ENCODE data around the gene IL22RA1. TPM values are rescaled to one million over a fixed set of nuclear protein-coding genes. Genes with fewer than 3 reads are reported as not detected.

IL22RA1 gene
- total RNA-seq, 1 donor from 2014 or later, result not detected

- no peaks in the 10 kb centered on the region for H3K4me1 ChIP-seq
- H3K27ac ChIP-seq, result no peak overlapping the region
- Mint-ChIP-seq H3K4me1 (no peaks in the 10 kb centered on the region), H3K36me3 (no peaks in the 10 kb centered on the region), H3K4me3 (no peak overlapping the region), H3K27ac (no peak overlapping the region), H3K27me3 (ENCODE audit: insufficient read depth, low read depth) (peaks cover 6% of the 10 kb centered on the region), H3K9me3 (no peaks in the 10 kb centered on the region)
- H3K36me3 ChIP-seq, result no peaks in the 10 kb centered on the region
- no peaks in the 10 kb centered on the region for H3K9me3 ChIP-seq (ENCODE audit: low read depth)
- TF ChIP-seq CTCF (IDR thresholded peaks at IDR 0.05) (no peak), EZH2phosphoT487 (IDR thresholded peaks at IDR 0.05) (no peak), EZH2 (IDR thresholded peaks at IDR 0.05) (no peak)
- H3K4me3 ChIP-seq, result no peak overlapping the region
- H3K79me2 ChIP-seq (ENCODE audit: low read depth), result no peaks in the 10 kb centered on the region
- H3K9ac ChIP-seq, result no peak overlapping the region
- H3K4me2 ChIP-seq, result no peak overlapping the region
- DNase-seq (ENCODE audit: low spot score), result no peak
- no peaks in the 10 kb centered on the region for H3F3A ChIP-seq (ENCODE audit: low read depth)
- no peaks in the 10 kb centered on the region for H4K20me1 ChIP-seq (ENCODE audit: low read depth)
- no peak overlapping the region for H2AFZ ChIP-seq (replicated peaks)
- H3K27me3 ChIP-seq, result no peaks in the 10 kb centered on the region
These were observed 29.7 kb upstream of the IL22RA1 start for GRCh38 chr1:24172598-24172997.

- Histone ChIP-seq H3F3A (ENCODE audit: low read depth) (no peaks in the 10 kb centered on the region), H3K27ac (no peak overlapping the region), H3K4me2 (no peak overlapping the region), H3K4me3 (no peak overlapping the region), H3K79me2 (ENCODE audit: low read depth) (no peaks in the 10 kb centered on the region), H3K36me3 (no peaks in the 10 kb centered on the region), H2AFZ (replicated peaks) (no peak overlapping the region), H3K4me1 (no peaks in the 10 kb centered on the region), H4K20me1 (ENCODE audit: low read depth) (no peaks in the 10 kb centered on the region), H3K27me3 (no peaks in the 10 kb centered on the region), H3K9me3 (ENCODE audit: low read depth) (no peaks in the 10 kb centered on the region), H3K9ac (no peak overlapping the region)
- Mint-ChIP-seq H3K4me1 (peaks cover 3% of the 10 kb centered on the region), H3K36me3 (no peaks in the 10 kb centered on the region), H3K27ac (no peak overlapping the region), H3K9me3 (no peaks in the 10 kb centered on the region), H3K27me3 (ENCODE audit: insufficient read depth, low read depth) (peaks cover 5% of the 10 kb centered on the region), H3K4me3 (no peak overlapping the region)
- no peak for TF ChIP-seq EZH2 (IDR thresholded peaks at IDR 0.05)
- TF ChIP-seq CTCF (IDR thresholded peaks at IDR 0.05), result no peak
- no peak for TF ChIP-seq EZH2phosphoT487 (IDR thresholded peaks at IDR 0.05)
- DNase-seq (ENCODE audit: low spot score), result no peak
These were observed 26.3 kb upstream of the IL22RA1 start for GRCh38 chr1:24169286-24169685.

GRCh38 chr1:24168245-24168644, 25.3 kb upstream of the IL22RA1 start:
- Histone ChIP-seq H3K36me3 (no peaks in the 10 kb centered on the region), H3K27ac (no peak overlapping the region)
- TF ChIP-seq EZH2phosphoT487 (IDR thresholded peaks at IDR 0.05) (no peak), EZH2 (IDR thresholded peaks at IDR 0.05) (no peak)

GRCh38 chr1:24167008-24167407, 24.1 kb upstream of the IL22RA1 start:
- Histone ChIP-seq H4K20me1 (ENCODE audit: low read depth) (no peaks in the 10 kb centered on the region), H3K4me2 (no peak overlapping the region), H3K27ac (no peak overlapping the region), H3K27me3 (no peaks in the 10 kb centered on the region), H3K9me3 (ENCODE audit: low read depth) (no peaks in the 10 kb centered on the region), H3F3A (ENCODE audit: low read depth) (no peaks in the 10 kb centered on the region), H3K79me2 (ENCODE audit: low read depth) (no peaks in the 10 kb centered on the region), H3K4me1 (no peaks in the 10 kb centered on the region), H2AFZ (replicated peaks) (no peak overlapping the region), H3K4me3 (no peak overlapping the region), H3K36me3 (no peaks in the 10 kb centered on the region), H3K9ac (no peak overlapping the region)
- Mint-ChIP-seq H3K36me3 (no peaks in the 10 kb centered on the region), H3K27me3 (ENCODE audit: insufficient read depth, low read depth) (peaks cover 6% of the 10 kb centered on the region), H3K4me3 (no peak overlapping the region), H3K27ac (no peak overlapping the region), H3K9me3 (no peaks in the 10 kb centered on the region), H3K4me1 (peaks cover 7% of the 10 kb centered on the region)
- TF ChIP-seq CTCF (IDR thresholded peaks at IDR 0.05), result no peak
- no peak for TF ChIP-seq EZH2 (IDR thresholded peaks at IDR 0.05)
- TF ChIP-seq EZH2phosphoT487 (IDR thresholded peaks at IDR 0.05), result no peak
- no peak for DNase-seq (ENCODE audit: low spot score)

More at GRCh38 chr1:24168245-24168644, 25.3 kb upstream of the IL22RA1 start:
- Mint-ChIP-seq H3K4me1 (peaks cover 7% of the 10 kb centered on the region), H3K4me3 (no peak overlapping the region), H3K27ac (no peak overlapping the region), H3K9me3 (no peaks in the 10 kb centered on the region), H3K36me3 (no peaks in the 10 kb centered on the region), H3K27me3 (ENCODE audit: insufficient read depth, low read depth) (peaks cover 6% of the 10 kb centered on the region)
- H3K4me1 ChIP-seq, result no peaks in the 10 kb centered on the region
- no peak for DNase-seq (ENCODE audit: low spot score)
- no peak overlapping the region for H3K4me2 ChIP-seq
- no peak overlapping the region for H2AFZ ChIP-seq (replicated peaks)
- H3K4me3 ChIP-seq, result no peak overlapping the region
- no peaks in the 10 kb centered on the region for H3F3A ChIP-seq (ENCODE audit: low read depth)
- H3K27me3 ChIP-seq, result no peaks in the 10 kb centered on the region
- no peaks in the 10 kb centered on the region for H3K79me2 ChIP-seq (ENCODE audit: low read depth)
- no peak overlapping the region for H3K9ac ChIP-seq
- no peaks in the 10 kb centered on the region for H3K9me3 ChIP-seq (ENCODE audit: low read depth)
- H4K20me1 ChIP-seq (ENCODE audit: low read depth), result no peaks in the 10 kb centered on the region
